WTC11 (cell line): ENCODE data around the gene LCN1. TPM values are rescaled to one million over a fixed set of nuclear protein-coding genes. Genes with fewer than 3 reads are reported as not detected.
A peak's percentile ranks its signal among the peaks of the same experiment; 100 is the strongest.

ENCODE experiments used
- ATAC-seq: fragments of 200-7000 bp; cut with Tn5 transposase; 2 replicates; pipeline ENCODE4 v1.10.0; 2021; ENCODE audit warnings: mild to moderate bottlenecking, moderate library complexity
- CTCF ChIA-PET: fragments of 300-600 bp; sonication (Branson Sonifier 250); formaldehyde crosslinking; loops from one replicate; lab custom pipeline; 2021; ENCODE audit warnings: antibody characterized with exemption; lab: Charles Lee
- POLR2A ChIA-PET: fragments of 350-600 bp; sonication (Branson Sonifier 250); formaldehyde crosslinking; loops from one replicate; lab custom pipeline; 2021; ENCODE audit warnings: antibody characterized with exemption; lab: Charles Lee
- DNase-seq: peaks from one replicate; pipeline ENCODE4 v3.0.0; 2021; ENCODE audit warnings: low spot score
- H3K27ac Mint-ChIP-seq: 2 replicates; pipeline ENCODE4 v1.8.0; 2021; ENCODE audit warnings: mixed read lengths
- H3K27me3 Mint-ChIP-seq: 2 replicates; pipeline ENCODE4 v1.8.0; 2021; ENCODE audit warnings: low read depth, mild to moderate bottlenecking, moderate library complexity, mixed read lengths
- H3K36me3 Mint-ChIP-seq: 2 replicates; pipeline ENCODE4 v1.8.0; 2021; ENCODE audit warnings: mixed read lengths
- H3K4me1 Mint-ChIP-seq: 2 replicates; pipeline ENCODE4 v1.8.0; 2022; ENCODE audit warnings: mixed read lengths
- H3K4me3 Mint-ChIP-seq: 2 replicates; pipeline ENCODE4 v1.8.0; 2021; ENCODE audit warnings: mild to moderate bottlenecking, moderate library complexity, mixed read lengths
- H3K9me3 Mint-ChIP-seq: 2 replicates; pipeline ENCODE4 v1.8.0; 2021; ENCODE audit warnings: mixed read lengths
- CREB1 ChIP-seq: sonication (generic); formaldehyde crosslinking; IDR thresholded peaks from 2 replicates; pipeline ENCODE4 v1.8.0; 2023; ENCODE audit warnings: mild to moderate bottlenecking, missing genetic modification reagents
- E2F5 ChIP-seq: sonication (generic); formaldehyde crosslinking; IDR thresholded peaks from 2 replicates; pipeline ENCODE4 v1.8.1; 2022; ENCODE audit warnings: mild to moderate bottlenecking, moderate library complexity, missing genetic modification reagents
- FOXP1 ChIP-seq: sonication (generic); formaldehyde crosslinking; IDR thresholded peaks from 2 replicates; pipeline ENCODE4 v1.8.0; 2022; ENCODE audit warnings: missing genetic modification reagents, mild to moderate bottlenecking, moderate library complexity, borderline replicate concordance
- GABPB1 ChIP-seq: sonication (generic); formaldehyde crosslinking; IDR thresholded peaks from 2 replicates; pipeline ENCODE4 v1.8.1; 2023; ENCODE audit warnings: mild to moderate bottlenecking, missing genetic modification reagents
- NFE2L1 ChIP-seq: sonication (generic); formaldehyde crosslinking; IDR thresholded peaks from 2 replicates; pipeline ENCODE4 v1.8.1; 2023; ENCODE audit warnings: missing genetic modification reagents
- OVOL2 ChIP-seq: fragments of 250-450 bp; sonication (Bioruptor Pico); IDR thresholded peaks from 2 replicates; pipeline ENCODE4 v1.9.0; 2021; ENCODE audit warnings: mild to moderate bottlenecking, borderline replicate concordance
- RORB ChIP-seq: fragments of 250-450 bp; sonication (Bioruptor Pico); IDR thresholded peaks from 2 replicates; pipeline ENCODE4 v1.9.0; 2021; ENCODE audit warnings: mild to moderate bottlenecking
- SOX15 ChIP-seq: fragments of 250-450 bp; sonication (Bioruptor Pico); IDR thresholded peaks from 2 replicates; pipeline ENCODE4 v1.9.0; 2021; ENCODE audit warnings: mild to moderate bottlenecking
- SP1 ChIP-seq: sonication (generic); formaldehyde crosslinking; conservative IDR thresholded peaks from 2 replicates; pipeline ENCODE4 v1.8.1; 2022; ENCODE audit warnings: missing genetic modification reagents
- ZNF263 ChIP-seq: sonication (generic); formaldehyde crosslinking; IDR thresholded peaks from 2 replicates; pipeline ENCODE4 v1.8.1; 2022; ENCODE audit warnings: low read depth, mild to moderate bottlenecking, moderate library complexity, missing genetic modification reagents
- ZNF512 ChIP-seq: sonication (generic); formaldehyde crosslinking; IDR thresholded peaks from 2 replicates; pipeline ENCODE4 v1.8.1; 2022; ENCODE audit warnings: missing genetic modification reagents, borderline replicate concordance
- ZNF532 ChIP-seq: fragments of 250-450 bp; sonication (Bioruptor Pico); IDR thresholded peaks from 2 replicates; pipeline ENCODE4 v1.9.0; 2021; ENCODE audit warnings: mild to moderate bottlenecking, borderline replicate concordance
- total RNA-seq: library from RNA; stranded (reverse); gene quantifications from 3 replicates; pipeline ENCODE4 v1.2.3, GENCODE V29; 2021
- TF ChIP-seq, protein P1 (sequence below): sonication (generic); formaldehyde crosslinking; IDR thresholded peaks from 2 replicates; pipeline ENCODE4 v1.8.0; 2023; ENCODE audit warnings: missing genetic modification reagents
- TF ChIP-seq, protein P2 (sequence below): sonication (generic); formaldehyde crosslinking; IDR thresholded peaks from 2 replicates; pipeline ENCODE4 v1.8.0; 2022; ENCODE audit warnings: mild to moderate bottlenecking, missing genetic modification reagents
- TF ChIP-seq, protein P3 (sequence below): sonication (generic); formaldehyde crosslinking; IDR thresholded peaks from 2 replicates; pipeline ENCODE4 v1.8.1; 2022; ENCODE audit warnings: mild to moderate bottlenecking, missing genetic modification reagents, moderate library complexity, borderline replicate concordance
- TF ChIP-seq, protein P4 (sequence below): fragments of 250-450 bp; sonication (Bioruptor Pico); IDR thresholded peaks from 2 replicates; pipeline ENCODE4 v2.1.2; 2022; ENCODE audit warnings: mild to moderate bottlenecking, moderate library complexity

Gene LCN1
- total RNA-seq, 1 experiment from 2014 or later, result not detected

DNA sequence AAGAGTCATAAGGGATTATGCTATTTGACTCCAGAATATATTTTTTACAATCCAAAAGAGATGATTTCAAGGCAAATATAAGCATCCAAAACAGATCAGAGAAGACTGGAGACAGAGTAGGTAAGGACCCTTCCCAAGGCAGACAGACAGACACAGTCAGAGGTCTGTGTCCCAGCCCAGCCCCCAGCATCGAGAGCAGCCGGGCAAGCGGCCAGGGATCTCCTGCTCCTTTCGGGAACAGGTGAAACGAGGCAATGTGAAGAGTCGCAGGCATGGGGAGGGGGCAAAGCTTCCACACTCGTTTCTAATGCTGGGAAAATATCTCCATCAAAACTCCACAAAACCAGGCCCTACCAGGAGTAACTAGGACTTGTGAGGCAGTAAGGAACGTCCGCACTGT lies 46.1 kb downstream of the LCN1 start:
- ATAC-seq, result no peak
- TF ChIP-seq, protein P1, sequence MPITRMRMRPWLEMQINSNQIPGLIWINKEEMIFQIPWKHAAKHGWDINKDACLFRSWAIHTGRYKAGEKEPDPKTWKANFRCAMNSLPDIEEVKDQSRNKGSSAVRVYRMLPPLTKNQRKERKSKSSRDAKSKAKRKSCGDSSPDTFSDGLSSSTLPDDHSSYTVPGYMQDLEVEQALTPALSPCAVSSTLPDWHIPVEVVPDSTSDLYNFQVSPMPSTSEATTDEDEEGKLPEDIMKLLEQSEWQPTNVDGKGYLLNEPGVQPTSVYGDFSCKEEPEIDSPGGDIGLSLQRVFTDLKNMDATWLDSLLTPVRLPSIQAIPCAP (CRISPR knock-in tag), result no peak
- TF ChIP-seq SP1 (CRISPR knock-in tag) (no peak), ZNF532 (CRISPR knock-in tag) (no peak), GABPB1 (no peak), E2F5 (CRISPR knock-in tag) (no peak), ZNF512 (CRISPR knock-in tag) (no peak), NFE2L1 (CRISPR knock-in tag) (no peak), RORB (CRISPR knock-in tag) (no peak), OVOL2 (CRISPR knock-in tag) (no peak), CREB1 (CRISPR knock-in tag) (no peak), FOXP1 (CRISPR knock-in tag) (no peak), ZNF263 (no peak), SOX15 (CRISPR knock-in tag) (no peak)
- TF ChIP-seq, protein P2, sequence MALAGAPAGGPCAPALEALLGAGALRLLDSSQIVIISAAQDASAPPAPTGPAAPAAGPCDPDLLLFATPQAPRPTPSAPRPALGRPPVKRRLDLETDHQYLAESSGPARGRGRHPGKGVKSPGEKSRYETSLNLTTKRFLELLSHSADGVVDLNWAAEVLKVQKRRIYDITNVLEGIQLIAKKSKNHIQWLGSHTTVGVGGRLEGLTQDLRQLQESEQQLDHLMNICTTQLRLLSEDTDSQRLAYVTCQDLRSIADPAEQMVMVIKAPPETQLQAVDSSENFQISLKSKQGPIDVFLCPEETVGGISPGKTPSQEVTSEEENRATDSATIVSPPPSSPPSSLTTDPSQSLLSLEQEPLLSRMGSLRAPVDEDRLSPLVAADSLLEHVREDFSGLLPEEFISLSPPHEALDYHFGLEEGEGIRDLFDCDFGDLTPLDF (CRISPR knock-in tag), result no peak
- TF ChIP-seq, protein P3, sequence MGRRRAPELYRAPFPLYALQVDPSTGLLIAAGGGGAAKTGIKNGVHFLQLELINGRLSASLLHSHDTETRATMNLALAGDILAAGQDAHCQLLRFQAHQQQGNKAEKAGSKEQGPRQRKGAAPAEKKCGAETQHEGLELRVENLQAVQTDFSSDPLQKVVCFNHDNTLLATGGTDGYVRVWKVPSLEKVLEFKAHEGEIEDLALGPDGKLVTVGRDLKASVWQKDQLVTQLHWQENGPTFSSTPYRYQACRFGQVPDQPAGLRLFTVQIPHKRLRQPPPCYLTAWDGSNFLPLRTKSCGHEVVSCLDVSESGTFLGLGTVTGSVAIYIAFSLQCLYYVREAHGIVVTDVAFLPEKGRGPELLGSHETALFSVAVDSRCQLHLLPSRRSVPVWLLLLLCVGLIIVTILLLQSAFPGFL (CRISPR knock-in tag), result no peak
- TF ChIP-seq, protein P4, sequence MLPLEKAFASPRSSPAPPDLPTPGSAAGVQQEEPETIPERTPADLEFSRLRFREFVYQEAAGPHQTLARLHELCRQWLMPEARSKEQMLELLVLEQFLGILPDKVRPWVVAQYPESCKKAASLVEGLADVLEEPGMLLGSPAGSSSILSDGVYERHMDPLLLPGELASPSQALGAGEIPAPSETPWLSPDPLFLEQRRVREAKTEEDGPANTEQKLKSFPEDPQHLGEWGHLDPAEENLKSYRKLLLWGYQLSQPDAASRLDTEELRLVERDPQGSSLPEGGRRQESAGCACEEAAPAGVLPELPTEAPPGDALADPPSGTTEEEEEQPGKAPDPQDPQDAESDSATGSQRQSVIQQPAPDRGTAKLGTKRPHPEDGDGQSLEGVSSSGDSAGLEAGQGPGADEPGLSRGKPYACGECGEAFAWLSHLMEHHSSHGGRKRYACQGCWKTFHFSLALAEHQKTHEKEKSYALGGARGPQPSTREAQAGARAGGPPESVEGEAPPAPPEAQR, result no peak
- ChIA-PET POLR2A (no interaction called here), CTCF (no interaction called here)
- H3K4me3 Mint-ChIP-seq, result no peak overlapping the region
- H3K9me3 Mint-ChIP-seq, result peaks cover 15% of the 10 kb centered on the region
- peaks cover 9% of the 10 kb centered on the region for H3K4me1 Mint-ChIP-seq
- H3K36me3 Mint-ChIP-seq, result peaks cover 12% of the 10 kb centered on the region
- H3K27me3 Mint-ChIP-seq, result no peaks in the 10 kb centered on the region
- DNase-seq, result peak; percentile 6
- no peak overlapping the region for H3K27ac Mint-ChIP-seq
